NCI-H2171 treated with DMSO at 0.1 percent for 48 hours (cell line): ENCODE data around the gene CRAT.
"Not testable (repeated sequence)": the region's sequence is repeated elsewhere in the genome, so short reads cannot be mapped to it uniquely, and the experiment has no call there.

Experiments used
- DNase-seq: peaks from one replicate; lab custom pipeline; 2025; lab: John Stamatoyannopoulos, UW

CRAT gene

GRCh38 chr9:129138476-129139232 lies 28.1 kb upstream of the CRAT start:
- no peak for DNase-seq

DNA sequence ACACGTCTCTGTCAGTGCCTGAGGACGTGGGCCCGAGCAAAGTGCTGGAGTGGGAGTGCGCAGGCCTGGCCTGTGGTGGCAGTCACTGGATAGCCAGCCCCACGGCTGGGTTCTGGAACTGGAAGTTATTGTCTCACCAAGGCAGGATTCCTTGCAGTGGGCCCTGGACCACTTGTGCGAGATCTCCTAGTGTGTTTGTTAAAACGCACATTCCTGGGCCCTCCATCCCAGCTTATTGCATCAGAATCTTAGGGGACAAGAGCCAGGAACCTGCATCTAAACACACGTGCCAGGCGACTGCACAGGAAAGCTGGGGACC lies 27.5 kb upstream of the CRAT start:
- no peak for DNase-seq

DNA sequence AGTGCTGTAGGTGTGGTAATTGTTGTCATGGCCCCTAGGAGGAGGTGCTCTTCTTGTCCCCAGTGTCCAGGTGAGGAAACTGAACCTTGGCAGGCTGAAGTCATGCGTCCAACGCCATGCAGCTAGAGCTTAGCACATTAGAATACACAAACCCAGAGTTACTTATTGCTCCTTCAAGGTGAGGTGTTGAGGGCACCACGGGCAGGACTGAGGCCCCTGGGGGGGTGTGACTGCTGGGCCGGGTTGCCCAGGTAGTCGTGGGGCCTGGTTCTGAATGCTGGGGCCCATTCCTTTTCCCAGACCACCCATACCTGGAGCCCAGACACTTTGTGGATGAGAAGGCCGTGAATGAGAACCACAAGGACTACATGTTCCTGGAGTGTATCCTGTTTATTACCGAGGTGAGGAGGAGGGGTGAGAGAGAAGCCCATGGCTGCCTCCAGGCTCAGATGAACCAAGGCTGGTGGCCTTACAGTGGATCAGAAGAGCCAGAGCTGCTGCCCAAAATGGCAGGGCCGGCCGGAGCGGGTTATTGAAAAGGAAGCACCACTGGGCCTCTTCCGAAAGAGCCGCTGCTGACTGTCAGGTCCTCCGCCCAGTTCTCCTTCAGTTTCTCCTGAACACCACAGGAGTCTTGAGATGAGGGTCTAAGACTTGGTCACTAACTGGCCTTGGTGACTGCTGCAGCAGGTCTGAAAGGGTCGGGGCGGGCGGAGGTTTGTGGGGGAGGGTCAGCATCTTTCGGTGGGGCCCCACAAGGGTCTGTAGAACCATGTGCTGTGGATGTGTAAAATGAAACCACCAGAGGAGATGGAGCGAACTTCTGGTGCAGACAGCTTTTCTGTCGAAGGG lies 26.9 kb upstream of the CRAT start:
- DNase-seq: no peak

- DNase-seq: no peak
Measured at GRCh38 chr9:129136446-129137035, 25.9 kb upstream of the CRAT start.

- no peak for DNase-seq
Measured at GRCh38 chr9:129135476-129135875, 24.9 kb upstream of the CRAT start.

- DNase-seq: no peak
Measured at GRCh38 chr9:129133082-129133481, 22.5 kb upstream of the CRAT start.

DNA sequence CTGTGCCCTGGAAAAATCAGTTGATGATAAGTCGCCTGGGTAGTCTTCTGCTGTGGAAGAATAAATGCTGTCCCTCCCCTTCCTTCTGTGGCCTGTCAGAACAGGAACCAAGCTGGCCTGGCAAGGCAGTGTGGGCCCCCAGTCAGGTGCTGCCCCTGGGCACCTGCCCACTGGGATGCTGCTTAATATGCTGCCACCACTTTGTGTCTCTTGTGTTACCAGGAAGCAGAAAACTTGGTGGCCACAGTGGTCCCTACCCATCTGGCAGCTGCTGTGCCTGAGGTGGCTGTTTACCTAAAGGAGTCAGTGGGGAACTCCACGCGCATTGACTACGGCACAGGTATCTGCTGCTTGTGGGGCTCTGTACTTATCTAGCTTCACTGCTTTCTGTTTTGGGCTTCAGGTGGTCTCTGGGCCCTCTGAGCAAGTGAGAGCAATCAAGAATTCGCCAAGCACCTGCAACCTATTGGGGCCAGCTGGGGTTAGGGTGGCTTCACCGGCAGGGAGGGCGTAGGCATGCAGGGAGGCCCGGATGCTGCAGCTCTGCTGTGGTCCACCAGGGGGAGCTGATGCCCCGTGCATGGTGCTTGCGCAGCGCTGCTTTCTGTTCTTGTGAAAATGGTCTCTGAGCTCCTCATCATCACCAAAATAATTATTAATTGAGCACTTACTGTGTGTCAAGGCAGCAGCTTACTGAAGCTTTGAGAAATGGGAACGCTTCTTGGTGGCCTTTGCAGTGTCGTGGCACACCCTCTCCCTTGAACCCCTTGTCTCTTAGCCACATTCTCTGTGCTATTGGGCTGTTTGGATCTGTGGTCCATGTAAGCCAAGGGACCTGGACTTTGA lies 20.9 kb upstream of the CRAT start:
- peak; percentile 82 for DNase-seq

GRCh38 chr9:129130791-129131190 lies 20.2 kb upstream of the CRAT start:
- DNase-seq: no peak

DNA sequence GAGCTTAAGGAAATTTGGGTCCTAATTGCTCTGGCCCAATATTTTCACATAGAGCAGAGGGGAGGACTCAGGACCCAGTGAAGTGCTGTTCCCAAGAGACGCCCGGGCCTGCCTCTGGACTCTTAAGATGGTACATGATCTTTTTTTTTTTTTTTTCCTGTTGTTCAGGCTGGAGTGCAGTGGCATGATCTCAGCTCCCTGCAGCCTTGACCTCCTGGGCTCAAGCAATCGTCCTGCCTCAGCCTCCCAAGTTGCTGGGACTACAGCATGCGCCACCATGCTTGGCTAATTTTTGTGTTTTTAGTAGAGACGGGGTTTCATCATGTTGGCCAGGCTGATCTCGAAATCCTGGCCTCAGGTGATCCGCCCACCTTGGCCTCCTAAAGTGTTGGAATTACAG lies 19.7 kb upstream of the CRAT start:
- DNase-seq: not testable (repeated sequence)

DNA sequence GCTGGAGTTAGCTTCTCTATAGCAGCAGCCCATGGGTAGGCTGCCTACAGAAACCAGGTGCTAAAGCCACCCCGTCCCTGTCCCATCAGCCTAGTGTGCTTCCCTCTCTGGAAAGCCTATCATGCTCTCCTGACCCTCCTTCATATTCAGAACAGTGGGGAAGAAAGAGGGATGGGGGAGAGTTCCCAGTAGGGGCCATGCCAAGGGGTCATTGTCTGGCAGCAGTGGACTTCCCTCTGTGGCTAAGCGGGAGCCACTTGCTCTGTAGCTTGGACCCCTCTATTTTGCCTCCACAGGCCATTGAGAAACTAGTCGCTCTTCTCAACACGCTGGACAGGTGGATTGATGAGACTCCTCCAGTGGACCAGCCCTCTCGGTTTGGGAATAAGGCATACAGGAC lies 18.1 kb upstream of the CRAT start:
- no peak for DNase-seq

DNA sequence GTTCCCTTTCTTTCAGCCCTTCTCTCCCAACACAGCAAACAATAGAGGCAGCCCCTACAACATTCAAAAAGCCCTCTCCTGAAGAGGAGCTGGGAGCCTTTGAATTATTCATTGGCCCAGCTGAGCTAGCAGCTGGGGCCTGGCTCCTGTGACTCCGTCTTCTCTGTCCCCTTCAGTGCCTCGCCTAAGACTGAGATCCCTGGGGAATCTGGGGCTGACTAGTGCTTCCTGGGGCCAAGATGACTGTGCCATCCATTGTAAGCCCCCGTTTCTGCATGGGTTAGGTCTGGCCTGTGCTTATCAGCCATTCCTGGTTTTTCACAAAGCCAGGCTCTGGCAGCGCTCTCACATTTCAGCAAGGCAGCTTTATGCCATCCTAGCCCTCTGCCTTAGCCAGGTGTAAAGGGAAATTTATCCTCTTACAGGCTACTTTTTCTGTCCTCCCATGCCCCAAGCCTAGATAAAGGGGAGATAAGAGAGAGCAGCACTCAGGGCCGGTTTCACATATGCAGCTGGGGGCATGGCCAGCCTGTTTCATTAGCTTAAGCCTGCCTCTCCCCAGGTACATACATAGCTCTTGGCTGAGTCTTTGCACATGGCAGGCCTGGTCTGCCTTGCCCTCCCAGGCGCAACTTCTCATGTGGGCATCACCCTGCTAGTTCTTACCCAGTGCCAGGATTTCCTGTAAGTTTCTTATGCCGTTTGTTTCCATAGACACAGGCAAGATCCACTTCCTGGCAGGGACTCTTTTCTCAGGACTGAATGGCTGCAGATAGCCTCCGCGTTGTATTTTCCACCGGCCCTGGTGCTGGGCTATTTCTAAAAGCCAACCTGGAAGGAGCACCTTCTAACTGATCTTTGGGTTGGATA lies 16.4 kb upstream of the CRAT start:
- DNase-seq: peak; percentile 91

GRCh38 chr9:129125478-129125877 lies 14.9 kb upstream of the CRAT start:
- DNase-seq: no peak

DNA sequence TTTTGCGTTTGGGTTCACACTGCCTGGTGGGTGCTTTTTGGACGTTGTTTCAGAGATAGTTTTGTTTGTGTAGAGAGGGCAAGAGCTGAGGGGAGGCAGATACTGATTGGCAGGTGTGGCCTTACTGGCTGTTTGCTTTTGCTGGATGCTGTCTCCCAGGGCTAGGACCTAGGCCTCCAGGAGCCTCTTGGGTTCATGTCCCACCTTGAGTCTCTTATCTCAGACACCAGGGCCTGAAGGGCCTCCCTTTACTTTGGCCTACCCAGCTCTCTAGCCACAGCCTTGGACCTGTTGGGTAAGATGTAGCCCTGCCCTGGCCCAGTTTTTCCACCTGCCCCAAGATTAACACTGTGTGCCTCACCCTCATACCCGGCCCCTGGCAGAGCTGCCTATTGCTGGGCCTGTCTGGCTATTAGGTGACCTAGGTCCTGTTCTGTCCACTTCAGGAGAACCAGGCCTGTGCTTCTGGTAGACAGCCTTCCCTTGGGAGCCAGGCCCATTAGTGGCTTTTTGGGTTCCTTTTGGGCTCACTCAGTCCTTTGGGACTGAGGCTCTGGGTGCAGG lies 14.0 kb upstream of the CRAT start:
- DNase-seq: no peak

GRCh38 chr9:129122976-129123375 lies 12.4 kb upstream of the CRAT start:
- not testable (repeated sequence) for DNase-seq

DNA sequence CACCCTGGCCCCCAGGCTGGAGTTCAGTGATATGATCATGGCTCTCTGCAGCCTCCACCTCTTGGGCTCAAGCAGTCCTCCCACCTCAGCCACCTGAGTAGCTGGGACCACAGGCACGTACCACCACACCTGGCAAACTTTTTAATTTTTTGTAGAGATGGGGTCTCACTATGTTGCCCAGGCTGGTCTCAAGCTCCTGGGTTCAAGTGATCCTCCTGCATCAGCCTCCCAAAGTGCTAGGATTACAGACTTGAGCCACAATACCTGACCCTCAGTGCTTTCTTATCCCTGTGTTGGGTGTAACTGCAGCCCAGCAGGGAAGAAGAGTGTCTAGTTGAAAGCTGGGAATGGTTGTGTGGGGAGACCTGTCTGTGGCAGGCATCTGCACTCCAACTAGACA lies 11.5 kb upstream of the CRAT start:
- no peak for DNase-seq

- no peak for DNase-seq
Measured at GRCh38 chr9:129121483-129121882, 10.9 kb upstream of the CRAT start.

GRCh38 chr9:129118799-129119198 lies 8.2 kb upstream of the CRAT start:
- DNase-seq: no peak

GRCh38 chr9:129113645-129114304 lies 3.2 kb upstream of the CRAT start:
- DNase-seq: no peak

GRCh38 chr9:129112526-129112925 lies 1.9 kb upstream of the CRAT start:
- not testable (repeated sequence) for DNase-seq

DNA sequence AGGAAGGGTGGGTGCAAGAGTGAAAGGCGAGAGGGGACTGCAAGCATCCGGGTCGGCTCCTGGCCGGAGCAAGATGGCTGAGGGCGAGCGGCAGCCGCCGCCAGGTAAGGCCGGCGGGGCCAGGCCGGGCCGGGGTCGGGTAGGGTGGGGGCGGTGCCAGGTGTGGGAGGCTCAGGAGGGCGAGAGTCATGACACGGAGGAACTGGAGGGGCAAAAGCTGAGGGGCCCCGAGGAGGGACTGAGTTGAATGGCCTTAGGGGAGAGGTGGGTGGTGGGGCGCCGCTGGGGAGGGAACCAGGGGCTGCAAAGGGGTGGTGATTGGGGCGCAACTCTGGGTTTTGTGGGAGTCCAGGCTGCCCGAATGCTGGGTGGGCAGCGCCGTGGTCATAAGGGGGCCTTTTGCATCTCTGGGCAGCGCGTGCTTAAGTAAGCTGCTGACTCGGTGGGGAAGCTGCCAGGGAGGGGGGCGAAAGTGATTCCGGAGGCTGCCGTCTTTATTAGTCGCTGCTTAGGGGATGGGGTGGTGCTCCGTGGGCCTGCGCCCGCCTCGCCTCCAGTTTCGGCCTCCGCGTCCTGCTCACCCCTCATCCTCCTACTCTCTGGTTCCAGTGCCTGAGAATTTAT lies 1.0 kb upstream of the CRAT start:
- peak; percentile 52 for DNase-seq
